HL-60 (cell line): ENCODE data around the gene TENM4.

Source experiments
- REST ChIP-seq: IDR thresholded peaks from 2 replicates; pipeline ENCODE4 v1.6.1; 2012; ENCODE audit warnings: low read depth; ENCODE audit not compliant: insufficient replicate concordance
- TF ChIP-seq, protein P1 (sequence below): IDR thresholded peaks from one replicate; pipeline ENCODE4 v1.5.1; 2011; ENCODE audit warnings: low read length, control low read depth, inconsistent platforms; ENCODE audit not compliant: insufficient read depth

- TF ChIP-seq, protein P1, sequence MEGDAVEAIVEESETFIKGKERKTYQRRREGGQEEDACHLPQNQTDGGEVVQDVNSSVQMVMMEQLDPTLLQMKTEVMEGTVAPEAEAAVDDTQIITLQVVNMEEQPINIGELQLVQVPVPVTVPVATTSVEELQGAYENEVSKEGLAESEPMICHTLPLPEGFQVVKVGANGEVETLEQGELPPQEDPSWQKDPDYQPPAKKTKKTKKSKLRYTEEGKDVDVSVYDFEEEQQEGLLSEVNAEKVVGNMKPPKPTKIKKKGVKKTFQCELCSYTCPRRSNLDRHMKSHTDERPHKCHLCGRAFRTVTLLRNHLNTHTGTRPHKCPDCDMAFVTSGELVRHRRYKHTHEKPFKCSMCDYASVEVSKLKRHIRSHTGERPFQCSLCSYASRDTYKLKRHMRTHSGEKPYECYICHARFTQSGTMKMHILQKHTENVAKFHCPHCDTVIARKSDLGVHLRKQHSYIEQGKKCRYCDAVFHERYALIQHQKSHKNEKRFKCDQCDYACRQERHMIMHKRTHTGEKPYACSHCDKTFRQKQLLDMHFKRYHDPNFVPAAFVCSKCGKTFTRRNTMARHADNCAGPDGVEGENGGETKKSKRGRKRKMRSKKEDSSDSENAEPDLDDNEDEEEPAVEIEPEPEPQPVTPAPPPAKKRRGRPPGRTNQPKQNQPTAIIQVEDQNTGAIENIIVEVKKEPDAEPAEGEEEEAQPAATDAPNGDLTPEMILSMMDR: no peak
- TF ChIP-seq REST: no peak
These were observed 395.0 kb downstream of the TENM4 start for GRCh38 chr11:79045800-79046304.
